GM23338 (cell line): ENCODE results near the gene HCFC1. TPM values are rescaled to one million over a fixed set of nuclear protein-coding genes. Genes with fewer than 3 reads are reported as not detected.

Experiments used
- ATAC-seq: fragments of 200-7000 bp; cut with Tn5 transposase; 3 replicates; pipeline ENCODE4 v1.9.1; 2020
- DNase-seq: peaks from one replicate; pipeline ENCODE4 v3.0.0-alpha.2; 2015; ENCODE audit warnings: low spot score
- H2AFZ ChIP-seq: fragments of 200-600 bp; sonication (generic); 2 replicates; pipeline ENCODE4 v1.8.0; 2016; ENCODE audit warnings: antibody characterized with exemption, mild to moderate bottlenecking, moderate library complexity
- H3F3A ChIP-seq: fragments of 200-600 bp; sonication (generic); replicated peaks from 2 replicates; pipeline ENCODE4 v1.8.0; 2017; ENCODE audit warnings: antibody characterized with exemption, mixed run types, low read depth
- H3K27ac ChIP-seq: fragments of 200-600 bp; sonication (generic); 2 replicates; pipeline ENCODE4 v1.6.1; 2016; ENCODE audit warnings: low read depth
- H3K27me3 ChIP-seq: fragments of 200-600 bp; sonication (generic); 2 replicates; pipeline ENCODE4 v1.8.0; 2016; ENCODE audit warnings: mild to moderate bottlenecking, mixed run types, moderate library complexity; ENCODE audit not compliant: insufficient read depth
- H3K36me3 ChIP-seq: fragments of 200-600 bp; sonication (generic); 2 replicates; pipeline ENCODE4 v1.8.0; 2016; ENCODE audit warnings: mild to moderate bottlenecking; ENCODE audit not compliant: insufficient read depth
- H3K4me1 ChIP-seq: fragments of 200-600 bp; sonication (generic); 2 replicates; pipeline ENCODE4 v1.8.0; 2016; ENCODE audit warnings: mild to moderate bottlenecking, moderate library complexity; ENCODE audit not compliant: insufficient read depth
- H3K4me2 ChIP-seq: fragments of 200-600 bp; sonication (generic); 2 replicates; pipeline ENCODE4 v1.7.1; 2017; ENCODE audit warnings: mixed run types
- H3K4me3 ChIP-seq: fragments of 200-600 bp; sonication (generic); 2 replicates; pipeline ENCODE4 v1.6.1; 2016; ENCODE audit warnings: mixed run types
- H3K79me2 ChIP-seq: fragments of 200-600 bp; sonication (generic); replicated peaks from 2 replicates; pipeline ENCODE4 v1.8.0; 2017; ENCODE audit warnings: mild to moderate bottlenecking; ENCODE audit not compliant: insufficient read depth
- H3K9me2 ChIP-seq: fragments of 200-600 bp; sonication (generic); 2 replicates; pipeline ENCODE4 v1.8.0; 2017; ENCODE audit not compliant: insufficient read depth
- H4K20me1 ChIP-seq: fragments of 200-600 bp; sonication (generic); replicated peaks from 2 replicates; pipeline ENCODE4 v1.8.0; 2017; ENCODE audit warnings: mild to moderate bottlenecking; ENCODE audit not compliant: insufficient read depth
- H3K27ac Mint-ChIP-seq: 2 replicates; pipeline ENCODE4 v1.8.0; 2020; ENCODE audit warnings: inconsistent platforms, mild to moderate bottlenecking, moderate library complexity, mixed read lengths
- H3K27me3 Mint-ChIP-seq: 3 replicates; pipeline ENCODE4 v1.8.0; 2022; ENCODE audit warnings: low read depth, mild to moderate bottlenecking, moderate library complexity, mixed read lengths, inconsistent platforms; ENCODE audit not compliant: insufficient read depth, poor library complexity
- H3K36me3 Mint-ChIP-seq: 3 replicates; pipeline ENCODE4 v1.8.0; 2021; ENCODE audit warnings: low read depth, mild to moderate bottlenecking, inconsistent platforms, moderate library complexity, mixed read lengths
- H3K4me1 Mint-ChIP-seq: 3 replicates; pipeline ENCODE4 v1.8.0; 2020; ENCODE audit warnings: mild to moderate bottlenecking, inconsistent platforms, mixed read lengths
- H3K4me3 Mint-ChIP-seq: 3 replicates; pipeline ENCODE4 v1.8.0; 2021; ENCODE audit warnings: moderate library complexity, mild to moderate bottlenecking, inconsistent platforms, mixed read lengths
- H3K9me3 Mint-ChIP-seq: 3 replicates; pipeline ENCODE4 v1.8.0; 2020; ENCODE audit warnings: moderate library complexity, mild to moderate bottlenecking, inconsistent platforms, mixed read lengths
- CREB1 ChIP-seq: fragments of 250-450 bp; sonication (Bioruptor Pico); IDR thresholded peaks from 2 replicates; pipeline ENCODE4 v1.5.0; 2020; ENCODE audit warnings: low read depth, mild to moderate bottlenecking, moderate library complexity
- NANOG ChIP-seq: IDR thresholded peaks from 2 replicates; pipeline ENCODE4 v1.6.1; 2016; ENCODE audit warnings: antibody characterized with exemption, borderline replicate concordance
- REST ChIP-seq: IDR thresholded peaks from one replicate; pipeline ENCODE4 v1.6.1; 2018; ENCODE audit warnings: antibody characterized with exemption; ENCODE audit not compliant: unreplicated experiment
- ZNF114 ChIP-seq: fragments of 250-450 bp; sonication (Bioruptor Pico); IDR thresholded peaks from 2 replicates; pipeline ENCODE4 v1.5.0; 2020; ENCODE audit warnings: mild to moderate bottlenecking, moderate library complexity
- ZNF331 ChIP-seq: fragments of 250-450 bp; sonication (Bioruptor Pico); IDR thresholded peaks from 2 replicates; pipeline ENCODE4 v1.5.0; 2020; ENCODE audit warnings: low read depth, mild to moderate bottlenecking, moderate library complexity
- polyA plus RNA-seq: library from polyadenylated mRNA; unstranded; fragments of >200 nt; fragmentation: Nextera tagmentation; extraction: Ambion mirVana; gene quantifications from 2 replicates; pipeline ENCODE4 v1.2.1, GENCODE V29; 2016
- total RNA-seq: library from RNA; depleted of rRNA; stranded (reverse); fragments of >200 nt; shearing (Covaris generic); gene quantifications from 2 replicates; pipeline ENCODE4 v1.2.3, GENCODE V29; 2014
- TF ChIP-seq, protein P1 (sequence below): fragments of 250-450 bp; sonication (Bioruptor Pico); IDR thresholded peaks from 2 replicates; pipeline ENCODE4 v1.5.0; 2020; ENCODE audit warnings: mild to moderate bottlenecking, moderate library complexity
- TF ChIP-seq, protein P2 (sequence below), 2 experiments: fragments of 200-600 bp in 1 of 2; sonication (generic) in 1 of 2; conservative IDR thresholded peaks; 2 replicates each; pipeline versions ENCODE4 v1.5.1 to v1.6.1; 2016 to 2017; ENCODE audit warnings: antibody characterized with exemption in 2 of 2, low read depth in 2 of 2, mild to moderate bottlenecking in 2 of 2, moderate library complexity in 1 of 2

HCFC1 gene
- total and polyA plus RNA-seq, 2 experiments from 2014 or later, result 33.0 to 188 TPM

- TF ChIP-seq, protein P1, sequence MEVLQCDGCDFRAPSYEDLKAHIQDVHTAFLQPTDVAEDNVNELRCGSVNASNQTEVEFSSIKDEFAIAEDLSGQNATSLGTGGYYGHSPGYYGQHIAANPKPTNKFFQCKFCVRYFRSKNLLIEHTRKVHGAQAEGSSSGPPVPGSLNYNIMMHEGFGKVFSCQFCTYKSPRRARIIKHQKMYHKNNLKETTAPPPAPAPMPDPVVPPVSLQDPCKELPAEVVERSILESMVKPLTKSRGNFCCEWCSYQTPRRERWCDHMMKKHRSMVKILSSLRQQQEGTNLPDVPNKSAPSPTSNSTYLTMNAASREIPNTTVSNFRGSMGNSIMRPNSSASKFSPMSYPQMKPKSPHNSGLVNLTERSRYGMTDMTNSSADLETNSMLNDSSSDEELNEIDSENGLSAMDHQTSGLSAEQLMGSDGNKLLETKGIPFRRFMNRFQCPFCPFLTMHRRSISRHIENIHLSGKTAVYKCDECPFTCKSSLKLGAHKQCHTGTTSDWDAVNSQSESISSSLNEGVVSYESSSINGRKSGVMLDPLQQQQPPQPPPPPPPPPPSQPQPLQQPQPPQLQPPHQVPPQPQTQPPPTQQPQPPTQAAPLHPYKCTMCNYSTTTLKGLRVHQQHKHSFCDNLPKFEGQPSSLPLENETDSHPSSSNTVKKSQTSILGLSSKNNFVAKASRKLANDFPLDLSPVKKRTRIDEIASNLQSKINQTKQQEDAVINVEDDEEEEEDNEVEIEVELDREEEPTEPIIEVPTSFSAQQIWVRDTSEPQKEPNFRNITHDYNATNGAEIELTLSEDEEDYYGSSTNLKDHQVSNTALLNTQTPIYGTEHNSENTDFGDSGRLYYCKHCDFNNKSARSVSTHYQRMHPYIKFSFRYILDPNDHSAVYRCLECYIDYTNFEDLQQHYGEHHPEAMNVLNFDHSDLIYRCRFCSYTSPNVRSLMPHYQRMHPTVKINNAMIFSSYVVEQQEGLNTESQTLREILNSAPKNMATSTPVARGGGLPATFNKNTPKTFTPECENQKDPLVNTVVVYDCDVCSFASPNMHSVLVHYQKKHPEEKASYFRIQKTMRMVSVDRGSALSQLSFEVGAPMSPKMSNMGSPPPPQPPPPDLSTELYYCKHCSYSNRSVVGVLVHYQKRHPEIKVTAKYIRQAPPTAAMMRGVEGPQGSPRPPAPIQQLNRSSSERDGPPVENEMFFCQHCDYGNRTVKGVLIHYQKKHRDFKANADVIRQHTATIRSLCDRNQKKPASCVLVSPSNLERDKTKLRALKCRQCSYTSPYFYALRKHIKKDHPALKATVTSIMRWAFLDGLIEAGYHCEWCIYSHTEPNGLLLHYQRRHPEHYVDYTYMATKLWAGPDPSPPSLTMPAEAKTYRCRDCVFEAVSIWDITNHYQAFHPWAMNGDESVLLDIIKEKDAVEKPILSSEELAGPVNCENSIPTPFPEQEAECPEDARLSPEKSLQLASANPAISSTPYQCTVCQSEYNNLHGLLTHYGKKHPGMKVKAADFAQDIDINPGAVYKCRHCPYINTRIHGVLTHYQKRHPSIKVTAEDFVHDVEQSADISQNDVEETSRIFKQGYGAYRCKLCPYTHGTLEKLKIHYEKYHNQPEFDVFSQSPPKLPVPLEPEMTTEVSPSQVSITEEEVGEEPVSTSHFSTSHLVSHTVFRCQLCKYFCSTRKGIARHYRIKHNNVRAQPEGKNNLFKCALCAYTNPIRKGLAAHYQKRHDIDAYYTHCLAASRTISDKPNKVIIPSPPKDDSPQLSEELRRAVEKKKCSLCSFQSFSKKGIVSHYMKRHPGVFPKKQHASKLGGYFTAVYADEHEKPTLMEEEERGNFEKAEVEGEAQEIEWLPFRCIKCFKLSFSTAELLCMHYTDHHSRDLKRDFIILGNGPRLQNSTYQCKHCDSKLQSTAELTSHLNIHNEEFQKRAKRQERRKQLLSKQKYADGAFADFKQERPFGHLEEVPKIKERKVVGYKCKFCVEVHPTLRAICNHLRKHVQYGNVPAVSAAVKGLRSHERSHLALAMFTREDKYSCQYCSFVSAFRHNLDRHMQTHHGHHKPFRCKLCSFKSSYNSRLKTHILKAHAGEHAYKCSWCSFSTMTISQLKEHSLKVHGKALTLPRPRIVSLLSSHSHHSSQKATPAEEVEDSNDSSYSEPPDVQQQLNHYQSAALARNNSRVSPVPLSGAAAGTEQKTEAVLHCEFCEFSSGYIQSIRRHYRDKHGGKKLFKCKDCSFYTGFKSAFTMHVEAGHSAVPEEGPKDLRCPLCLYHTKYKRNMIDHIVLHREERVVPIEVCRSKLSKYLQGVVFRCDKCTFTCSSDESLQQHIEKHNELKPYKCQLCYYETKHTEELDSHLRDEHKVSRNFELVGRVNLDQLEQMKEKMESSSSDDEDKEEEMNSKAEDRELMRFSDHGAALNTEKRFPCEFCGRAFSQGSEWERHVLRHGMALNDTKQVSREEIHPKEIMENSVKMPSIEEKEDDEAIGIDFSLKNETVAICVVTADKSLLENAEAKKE (CRISPR knock-in tag), result no peak
- TF ChIP-seq ZNF114 (CRISPR knock-in tag), result no peak
- TF ChIP-seq, protein P2, sequence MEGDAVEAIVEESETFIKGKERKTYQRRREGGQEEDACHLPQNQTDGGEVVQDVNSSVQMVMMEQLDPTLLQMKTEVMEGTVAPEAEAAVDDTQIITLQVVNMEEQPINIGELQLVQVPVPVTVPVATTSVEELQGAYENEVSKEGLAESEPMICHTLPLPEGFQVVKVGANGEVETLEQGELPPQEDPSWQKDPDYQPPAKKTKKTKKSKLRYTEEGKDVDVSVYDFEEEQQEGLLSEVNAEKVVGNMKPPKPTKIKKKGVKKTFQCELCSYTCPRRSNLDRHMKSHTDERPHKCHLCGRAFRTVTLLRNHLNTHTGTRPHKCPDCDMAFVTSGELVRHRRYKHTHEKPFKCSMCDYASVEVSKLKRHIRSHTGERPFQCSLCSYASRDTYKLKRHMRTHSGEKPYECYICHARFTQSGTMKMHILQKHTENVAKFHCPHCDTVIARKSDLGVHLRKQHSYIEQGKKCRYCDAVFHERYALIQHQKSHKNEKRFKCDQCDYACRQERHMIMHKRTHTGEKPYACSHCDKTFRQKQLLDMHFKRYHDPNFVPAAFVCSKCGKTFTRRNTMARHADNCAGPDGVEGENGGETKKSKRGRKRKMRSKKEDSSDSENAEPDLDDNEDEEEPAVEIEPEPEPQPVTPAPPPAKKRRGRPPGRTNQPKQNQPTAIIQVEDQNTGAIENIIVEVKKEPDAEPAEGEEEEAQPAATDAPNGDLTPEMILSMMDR (conservative IDR thresholded peaks at IDR 0.05; ENCODE audit: low read depth in 2 of 2), result no peak
Observed at GRCh38 chrX:153999359-154000037, 27.9 kb upstream of the HCFC1 start (continued).

DNA sequence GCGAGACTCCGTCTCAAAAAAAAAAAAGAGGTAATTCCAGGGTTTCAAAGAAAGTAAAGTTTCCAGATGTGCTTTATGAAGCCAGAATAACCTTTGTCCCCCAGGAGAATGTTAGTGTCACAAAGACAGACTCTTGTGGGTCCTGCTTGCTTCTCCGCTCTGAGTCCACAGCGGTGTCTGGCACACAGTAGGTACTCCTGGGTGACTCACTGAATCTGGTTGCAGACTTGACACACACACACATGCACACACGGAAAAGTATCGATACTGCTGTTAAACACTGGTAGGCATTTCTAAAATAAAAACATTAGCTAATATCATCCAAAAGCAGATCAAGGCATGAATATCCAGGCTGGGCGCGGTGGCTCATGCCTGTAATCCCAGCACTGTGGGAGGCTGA lies 23.9 kb upstream of the HCFC1 start:
- no peak overlapping the region for H2AFZ ChIP-seq
- H3K9me2 ChIP-seq, result no peaks in the 10 kb centered on the region
- no peaks in the 10 kb centered on the region for H4K20me1 ChIP-seq
- H3F3A ChIP-seq, result no peaks in the 10 kb centered on the region
- peaks cover 2% of the 10 kb centered on the region for H3K27me3 Mint-ChIP-seq
- ATAC-seq, result no peak
- H3K9me3 Mint-ChIP-seq, result no peaks in the 10 kb centered on the region; the same call in 2 of the 3 replicates
- H3K27me3 ChIP-seq, result no peaks in the 10 kb centered on the region
- no peak overlapping the region for H3K4me3 Mint-ChIP-seq
- H3K27ac Mint-ChIP-seq, result no peak overlapping the region
- no peak overlapping the region for H3K27ac ChIP-seq
- no peak overlapping the region for H3K4me3 ChIP-seq
- no peaks in the 10 kb centered on the region for H3K79me2 ChIP-seq
- H3K4me1 ChIP-seq, result no peaks in the 10 kb centered on the region
- no peak for DNase-seq
- H3K36me3 Mint-ChIP-seq, result no peaks in the 10 kb centered on the region
- H3K36me3 ChIP-seq, result no peaks in the 10 kb centered on the region
- no peak overlapping the region for H3K4me2 ChIP-seq
- H3K4me1 Mint-ChIP-seq, result peaks cover 8% of the 10 kb centered on the region; the same call in 2 of the 3 replicates
- TF ChIP-seq ZNF331 (CRISPR knock-in tag), result no peak
- no peak for TF ChIP-seq REST
- no peak for TF ChIP-seq NANOG
- TF ChIP-seq CREB1, result no peak
